Mucosa of rectum (tissue), 2 donors: ENCODE measurements around the gene DKKL1.
"Not testable (repeated sequence)": the region's sequence is repeated elsewhere in the genome, so short reads cannot be mapped to it uniquely, and the experiment has no call there.

Experiments used
- H3K27ac ChIP-seq, 2 donors: one replicate each; pipeline ENCODE4 v1.7.0; 2013; ENCODE audit warnings: inconsistent platforms in 2 of 2, low read depth in 2 of 2, low read length in 2 of 2
- H3K27me3 ChIP-seq, 2 donors: one replicate each; pipeline ENCODE4 v1.7.0; 2013; ENCODE audit warnings: low read length in 2 of 2; ENCODE audit not compliant: control insufficient read depth in 2 of 2, insufficient read depth in 2 of 2
- H3K36me3 ChIP-seq, 2 donors: one replicate each; pipeline ENCODE4 v1.7.0; 2013; ENCODE audit warnings: low read length in 2 of 2; ENCODE audit not compliant: control insufficient read depth in 2 of 2, insufficient read depth in 2 of 2
- H3K4me1 ChIP-seq, 2 donors: one replicate each; pipeline ENCODE4 v1.7.0; 2013; ENCODE audit warnings: low read length in 2 of 2, mild to moderate bottlenecking in 1 of 2; ENCODE audit not compliant: control insufficient read depth in 2 of 2, insufficient read depth in 2 of 2
- H3K4me3 ChIP-seq, 2 donors: one replicate each; pipeline ENCODE4 v1.7.0; 2013; ENCODE audit warnings: low read length in 2 of 2
- H3K9ac ChIP-seq, 2 donors: one replicate each; pipeline ENCODE4 v1.7.0; 2013; ENCODE audit warnings: low read length in 2 of 2, low read depth in 1 of 2, mild to moderate bottlenecking in 1 of 2
- H3K9me3 ChIP-seq, 2 donors: one replicate each; pipeline ENCODE4 v1.7.0; 2013; ENCODE audit warnings: low read length in 2 of 2; ENCODE audit not compliant: control insufficient read depth in 2 of 2
- donor health status: healthy.
- donor health status: Normal muscosa, but diverticular disease.

The DKKL1 gene

DNA sequence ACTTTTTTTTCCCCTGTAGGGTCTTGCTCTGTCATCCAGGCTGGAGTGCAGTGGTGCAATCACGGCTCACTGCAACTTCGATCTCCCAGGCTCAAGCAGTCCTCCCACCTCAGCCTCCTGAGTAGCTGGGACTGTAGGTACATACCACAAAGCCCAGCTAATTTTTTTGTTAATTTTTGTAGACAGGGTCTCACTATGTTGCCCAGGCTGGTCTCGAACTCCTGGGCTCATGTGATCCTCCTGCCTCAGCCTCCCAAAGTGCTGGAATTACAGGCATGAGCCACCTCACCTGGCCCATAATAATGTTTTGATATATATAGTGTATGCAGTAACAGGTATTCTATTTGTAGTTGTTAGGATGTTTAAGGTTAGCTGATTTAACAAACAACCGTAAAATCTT, 32.5 kb upstream of the DKKL1 start:
- not testable (repeated sequence) for H3K4me3 ChIP-seq, H3K9ac ChIP-seq, H3K27ac ChIP-seq, H3K4me1 ChIP-seq, H3K36me3 ChIP-seq, H3K27me3 ChIP-seq, H3K9me3 ChIP-seq

GRCh38 chr19:49331616-49332055, 32.0 kb upstream of the DKKL1 start:
- H3K27ac ChIP-seq, result no peak overlapping the region
- no peaks in the 10 kb centered on the region for H3K27me3 ChIP-seq
- H3K4me3 ChIP-seq, result no peak overlapping the region
- H3K36me3 ChIP-seq, result no peaks in the 10 kb centered on the region
- peaks cover 0 to 2% of the 10 kb centered on the region in 2 donors for H3K4me1 ChIP-seq
- no peaks in the 10 kb centered on the region for H3K9me3 ChIP-seq
- no peak overlapping the region for H3K9ac ChIP-seq

GRCh38 chr19:49332691-49333417, 30.8 kb upstream of the DKKL1 start:
- not testable (repeated sequence) for H3K4me1 ChIP-seq, H3K27ac ChIP-seq, H3K9ac ChIP-seq, H3K4me3 ChIP-seq, H3K9me3 ChIP-seq, H3K27me3 ChIP-seq, H3K36me3 ChIP-seq

DNA sequence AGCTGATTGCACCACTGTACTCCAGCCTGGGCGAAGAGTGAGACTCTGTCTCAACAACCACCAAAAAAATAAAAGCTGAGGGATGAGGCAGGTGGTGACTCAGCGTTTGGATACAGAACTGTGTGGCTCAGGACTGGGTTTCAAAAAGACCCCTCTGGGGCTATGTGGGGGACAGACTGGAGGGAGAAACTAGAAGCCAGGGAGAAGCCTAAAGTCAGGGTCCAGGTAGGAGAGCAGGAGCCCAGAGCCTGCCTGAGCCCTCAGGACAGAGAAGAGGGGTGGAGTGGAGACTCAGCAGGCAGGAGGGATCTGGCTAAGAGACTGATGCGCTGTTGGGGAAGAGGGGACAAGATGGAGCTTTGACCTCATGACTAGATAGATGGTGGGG, 30.3 kb upstream of the DKKL1 start:
- Histone ChIP-seq H3K36me3 (no peaks in the 10 kb centered on the region), H3K4me1 (peaks cover 0 to 5% of the 10 kb centered on the region in 2 donors), H3K9ac (no peak overlapping the region), H3K4me3 (no peak overlapping the region), H3K27ac (peak overlapping the region in 1 of 2 donors; percentile 65), H3K27me3 (no peaks in the 10 kb centered on the region), H3K9me3 (no peaks in the 10 kb centered on the region)

GRCh38 chr19:49333811-49334288, 29.8 kb upstream of the DKKL1 start:
- H3K4me3 ChIP-seq, result no peak overlapping the region
- H3K36me3 ChIP-seq, result no peaks in the 10 kb centered on the region
- H3K9ac ChIP-seq, result no peak overlapping the region
- H3K4me1 ChIP-seq, result peaks cover 0 to 8% of the 10 kb centered on the region in 2 donors
- H3K9me3 ChIP-seq, result no peaks in the 10 kb centered on the region
- H3K27me3 ChIP-seq, result no peaks in the 10 kb centered on the region
- peak overlapping the region in 1 of 2 donors; percentile 65 for H3K27ac ChIP-seq

GRCh38 chr19:49335071-49335783, 28.4 kb upstream of the DKKL1 start, which contains the start of gene CD37:
TSS of gene CD37 (plus strand) at chr19:49335406. CDS start at chr19:49335541, 135 bp downstream.
- Histone ChIP-seq H3K27me3 (no peaks in the 10 kb centered on the region), H3K4me3 (peak within 1 kb of the TSS; percentile 46 to 75), H3K4me1 (peaks cover 4 to 20% of the 10 kb centered on the region in 2 donors), H3K36me3 (no peaks in the 10 kb centered on the region), H3K9me3 (no peaks in the 10 kb centered on the region), H3K27ac (peak within 1 kb of the TSS; percentile 14 to 79), H3K9ac (peak within 1 kb of the TSS; percentile 30 to 72)

DNA sequence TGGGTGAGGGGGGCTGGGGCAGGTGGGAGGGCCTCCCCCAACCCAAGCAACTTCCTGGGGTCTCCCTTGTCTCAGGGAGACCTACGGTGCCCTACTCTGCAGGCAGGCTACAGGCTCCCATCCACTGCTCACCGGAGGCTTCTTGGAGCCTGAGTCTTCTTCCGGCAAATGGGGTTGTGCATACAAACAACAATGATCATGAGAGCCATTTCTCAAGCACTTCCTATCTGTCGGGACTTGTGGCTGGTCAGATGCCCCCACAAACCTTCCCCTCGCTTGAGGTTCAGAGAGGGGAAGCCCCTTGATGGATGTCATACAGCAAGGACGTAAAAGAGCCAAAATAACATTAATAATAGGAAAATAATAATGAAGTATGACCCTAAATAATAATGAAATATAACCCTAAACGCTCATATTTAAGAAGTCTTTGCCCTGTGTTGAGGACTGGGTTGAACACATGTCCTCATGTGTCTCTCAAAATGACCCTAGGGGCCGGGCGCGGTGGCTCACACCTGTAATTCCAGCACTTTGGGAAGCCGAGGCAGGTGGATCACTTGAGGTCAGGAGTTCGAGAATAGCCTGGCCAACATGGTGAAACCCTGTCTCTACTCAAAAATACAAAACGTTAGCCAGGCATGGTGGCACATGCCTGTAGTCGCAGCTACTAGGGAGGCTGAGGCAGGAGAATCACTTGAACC, 27.7 kb upstream of the DKKL1 start:
- H3K27ac ChIP-seq, result peak overlapping the region; percentile 14 to 79

GRCh38 chr19:49336482-49337266, 27.0 kb upstream of the DKKL1 start:
- Histone ChIP-seq H3K27me3 (no peaks in the 10 kb centered on the region), H3K9ac (no peak overlapping the region), H3K4me1 (peaks cover 4 to 18% of the 10 kb centered on the region in 2 donors), H3K9me3 (no peaks in the 10 kb centered on the region), H3K27ac (no peak overlapping the region), H3K36me3 (peaks cover 0 to 5% of the 10 kb centered on the region in 2 donors), H3K4me3 (peak overlapping the region in 1 of 2 donors; percentile 1)

More for the DNA sequence above, 27.7 kb upstream of the DKKL1 start:
- no peaks in the 10 kb centered on the region for H3K36me3 ChIP-seq
- H3K4me3 ChIP-seq, result peak overlapping the region; percentile 46 to 75
- H3K9ac ChIP-seq, result peak overlapping the region; percentile 30 to 72
- H3K27me3 ChIP-seq, result no peaks in the 10 kb centered on the region
- H3K4me1 ChIP-seq, result peaks cover 4 to 18% of the 10 kb centered on the region in 2 donors
- no peaks in the 10 kb centered on the region for H3K9me3 ChIP-seq

- Histone ChIP-seq H3K27me3 (no peaks in the 10 kb centered on the region), H3K9me3 (no peaks in the 10 kb centered on the region), H3K4me3 (no peak overlapping the region), H3K9ac (no peak overlapping the region), H3K36me3 (peaks cover 0 to 5% of the 10 kb centered on the region in 2 donors), H3K27ac (no peak overlapping the region), H3K4me1 (peaks cover 4 to 18% of the 10 kb centered on the region in 2 donors)
Measured at GRCh38 chr19:49337267-49338022, 26.2 kb upstream of the DKKL1 start.
